Measurements from ENCODE around the gene TTC29.
"Not testable (repeated sequence)": the region's sequence is repeated elsewhere in the genome, so short reads cannot be mapped to it uniquely, and the experiment has no call there.

Gene TTC29

DNA sequence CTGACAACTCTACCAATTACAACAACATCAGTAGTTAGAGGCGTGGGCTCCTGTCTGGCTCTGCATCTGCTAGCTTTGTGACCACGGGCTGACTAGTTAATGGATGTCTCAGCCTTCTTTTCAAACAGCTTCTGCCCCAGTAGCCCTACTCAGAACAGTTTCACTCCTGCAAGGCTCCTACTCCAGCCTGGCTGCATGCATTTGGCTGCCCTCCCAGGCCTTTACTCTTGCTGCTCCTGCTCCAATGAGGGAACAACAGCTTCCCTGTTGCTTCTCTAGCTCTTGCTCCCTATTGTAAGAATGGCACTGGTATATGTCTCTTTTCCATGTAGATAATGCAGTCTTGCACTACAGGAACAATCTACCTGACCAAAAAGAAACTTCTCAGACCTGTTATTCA is 93.3 kb downstream of the TTC29 start:
- DNase-seq, result no peak

DNA sequence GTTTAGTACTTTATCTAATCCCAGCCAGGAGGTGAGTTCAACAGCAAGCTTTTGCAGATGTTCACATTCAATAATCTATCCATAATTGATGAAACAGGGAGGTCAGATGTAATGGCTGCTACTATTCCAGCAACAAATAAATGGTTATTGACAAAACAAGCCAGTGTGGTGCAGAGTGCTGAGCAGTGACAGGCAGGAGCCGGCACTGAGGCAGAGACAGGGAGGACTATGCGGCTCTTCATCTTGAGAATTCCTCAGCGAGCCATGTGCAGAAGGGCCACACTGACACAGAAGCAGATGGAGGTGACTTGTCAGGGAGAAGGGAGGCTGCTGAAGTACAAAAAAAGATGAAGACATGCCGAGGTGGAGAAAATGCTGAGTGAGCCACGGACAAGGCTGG is 98.3 kb downstream of the TTC29 start:
- DNase-seq, result no peak

DNA sequence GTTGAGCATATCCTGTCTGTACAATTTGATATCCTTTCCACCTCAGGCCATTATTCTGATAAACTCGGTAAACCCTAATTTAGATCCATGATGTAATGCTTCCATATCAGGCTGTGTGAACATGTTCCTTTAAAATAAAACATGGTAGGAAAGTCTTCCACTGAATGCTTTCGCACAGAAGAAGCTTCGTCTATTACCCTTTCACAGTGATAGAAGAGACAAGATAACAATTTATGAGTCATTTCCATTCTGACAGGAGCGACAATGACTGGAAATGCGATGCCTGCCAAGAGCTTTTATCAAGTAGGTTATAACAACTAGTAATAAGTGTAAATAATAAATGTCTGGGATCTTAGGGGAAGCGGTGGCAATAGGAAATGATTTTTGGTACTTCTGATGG is 98.8 kb downstream of the TTC29 start:
- DNase-seq, result no peak

DNA sequence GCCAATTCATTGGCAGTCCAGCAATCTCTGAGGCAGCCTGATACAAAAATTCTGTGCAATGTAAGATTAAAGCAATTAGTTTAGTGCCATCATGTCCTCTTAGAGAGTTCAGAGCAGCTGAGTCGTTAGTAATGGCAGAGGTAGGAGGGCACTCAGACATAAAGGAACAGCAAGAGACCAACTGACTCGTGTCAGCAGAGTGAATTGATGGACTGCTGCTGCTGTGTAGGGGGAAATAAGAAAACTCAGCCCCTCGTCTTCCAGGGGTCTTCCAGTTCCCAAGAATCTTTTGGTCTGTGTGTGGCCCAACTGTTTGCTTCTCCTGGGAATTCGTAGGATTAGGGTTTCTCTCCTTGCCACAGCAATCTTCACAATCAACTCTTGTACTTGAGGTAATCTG is 100.9 kb downstream of the TTC29 start:
- DNase-seq, result no peak

GRCh38 chr4:146842876-146843275 is 102.8 kb downstream of the TTC29 start:
- DNase-seq, result no peak

DNA sequence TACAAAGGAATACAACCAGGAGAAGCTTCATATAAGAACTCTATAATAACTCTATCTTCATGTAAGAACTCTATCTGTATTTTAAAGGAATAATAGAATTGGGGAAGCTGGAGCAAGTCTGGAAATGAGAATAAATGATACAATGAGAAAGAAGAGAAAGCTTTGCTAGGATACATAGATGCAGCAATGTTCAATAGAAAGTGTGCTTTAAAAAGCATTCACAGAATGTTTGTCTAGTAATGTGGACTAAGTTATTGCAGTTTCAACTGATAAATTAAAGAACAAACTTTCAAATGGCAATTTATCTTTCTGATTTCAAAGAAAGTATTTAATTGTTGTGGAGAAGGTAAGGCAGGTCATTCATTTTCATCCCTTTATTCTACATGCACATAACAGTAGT is 104.9 kb downstream of the TTC29 start:
- DNase-seq, result no peak

DNA sequence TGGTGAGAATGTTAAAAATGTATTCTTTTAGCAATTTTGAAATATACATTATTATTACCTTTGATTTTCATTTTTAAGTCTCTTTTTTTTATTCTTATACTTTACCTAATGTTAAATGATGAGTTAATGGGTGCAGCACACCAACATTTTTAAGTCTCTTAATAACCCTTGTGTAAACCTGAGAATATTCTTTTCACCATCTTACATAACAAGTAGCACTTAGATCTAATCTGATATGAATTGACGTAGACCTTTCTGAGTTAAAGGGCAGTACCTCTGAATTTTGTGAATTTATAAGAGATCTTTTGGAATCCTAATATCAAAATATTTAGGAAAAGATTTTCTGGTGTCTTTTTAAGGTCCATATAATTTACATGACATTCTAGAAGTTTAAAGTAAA is 110.6 kb downstream of the TTC29 start:
- DNase-seq, result no peak

DNA sequence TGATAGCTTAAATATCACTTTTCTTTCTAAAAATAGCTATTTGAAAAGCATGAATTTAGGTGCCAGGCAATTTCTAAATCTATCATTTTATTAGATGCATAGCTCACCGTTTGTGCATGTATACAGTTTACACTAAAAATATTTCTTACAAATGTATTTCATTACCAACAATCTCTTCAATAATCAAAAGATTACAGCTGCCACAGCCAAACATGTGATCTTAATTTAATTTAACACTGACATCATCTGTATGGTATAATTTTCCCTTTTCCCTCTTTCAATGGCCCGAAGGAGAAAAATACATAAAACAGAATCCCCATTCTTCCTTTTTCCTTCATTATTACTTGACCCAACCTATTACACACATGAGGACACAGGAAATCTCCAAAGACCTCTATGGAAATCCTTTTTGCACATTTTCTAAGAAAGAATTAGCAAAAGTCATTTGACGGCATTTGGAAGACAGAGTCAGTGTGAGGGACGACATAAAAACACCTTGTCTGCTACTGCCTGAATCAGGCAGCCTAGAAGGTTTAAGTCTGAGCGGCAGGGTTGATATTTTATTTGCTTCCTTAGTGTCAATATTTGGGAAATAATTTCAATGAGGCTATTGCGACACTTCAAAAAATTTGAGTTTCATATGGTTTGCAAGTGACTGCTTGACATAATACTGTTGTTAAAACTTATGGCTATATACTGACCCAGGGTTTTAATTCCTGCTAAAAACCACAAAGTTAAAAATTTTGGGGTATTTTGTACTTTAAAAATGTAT is 111.2 kb downstream of the TTC29 start:
- no peak for DNase-seq

- DNase-seq, result no peak
Observed at GRCh38 chr4:146833530-146833929, 112.1 kb downstream of the TTC29 start.

DNA sequence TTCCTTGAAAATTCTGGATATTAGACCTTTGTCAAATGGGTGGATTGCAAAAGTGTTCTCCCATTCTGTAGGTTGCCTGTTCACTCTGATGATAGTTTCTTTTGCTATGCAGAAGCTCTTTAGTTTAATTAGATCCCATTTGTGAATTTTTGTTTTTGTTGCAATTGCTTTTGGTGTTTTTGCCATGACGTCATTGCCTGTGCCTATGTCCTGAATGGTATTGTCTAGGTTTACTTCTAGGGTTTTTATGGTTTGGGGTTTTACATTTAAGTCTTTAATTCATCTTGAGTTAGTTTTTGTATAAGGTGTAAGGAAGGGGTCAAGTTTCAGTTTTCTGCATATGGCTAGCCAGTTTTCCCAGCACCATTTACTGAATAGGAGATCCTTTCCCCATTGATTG is 122.7 kb downstream of the TTC29 start:
- not testable (repeated sequence) for DNase-seq

GRCh38 chr4:146814750-146815149 is 130.9 kb downstream of the TTC29 start:
- DNase-seq, result no peak

- no peak for DNase-seq
Observed at GRCh38 chr4:146795711-146796110, 150.0 kb downstream of the TTC29 start.

- DNase-seq, result no peak
Observed at GRCh38 chr4:146793727-146794126, 151.9 kb downstream of the TTC29 start.

DNA sequence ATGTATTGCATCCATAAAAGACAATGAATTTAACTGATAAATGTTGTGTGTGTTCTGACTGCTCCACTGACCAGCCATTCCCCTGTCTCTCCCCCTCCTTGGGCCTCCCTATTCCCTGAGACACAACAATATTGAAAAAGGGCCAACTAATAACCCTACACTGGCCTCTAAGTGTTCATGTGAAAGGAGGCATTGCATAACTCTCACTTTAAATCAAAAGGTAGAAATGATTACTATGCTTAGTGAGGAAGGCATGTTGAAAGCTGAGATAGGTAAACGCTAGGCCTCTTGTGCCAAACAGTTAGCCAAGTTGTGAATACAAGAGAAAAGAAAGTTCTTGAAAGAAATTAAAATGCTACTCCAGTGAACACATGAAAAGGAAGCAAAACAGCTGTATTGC is 154.2 kb downstream of the TTC29 start:
- DNase-seq, result no peak

DNA sequence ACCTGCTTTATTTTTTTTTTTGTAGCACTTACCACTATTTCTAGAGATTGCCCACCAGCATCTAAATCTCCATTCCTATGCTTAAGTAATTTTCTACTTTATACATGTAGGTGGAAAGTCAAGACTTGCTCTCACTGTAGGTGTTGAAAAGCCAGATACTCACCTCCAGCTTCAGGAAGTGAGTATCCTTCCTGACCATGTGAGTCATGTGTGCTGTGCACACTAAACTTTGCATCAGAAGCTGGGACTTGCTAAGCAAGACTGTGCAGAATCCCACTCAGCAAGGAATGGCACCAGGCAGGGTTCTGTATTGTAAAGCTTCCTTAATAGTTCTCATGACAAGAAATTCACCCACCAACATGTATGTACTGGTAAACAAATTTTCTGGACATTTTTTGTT is 155.1 kb downstream of the TTC29 start:
- no peak for DNase-seq

GRCh38 chr4:146787731-146788130 is 157.9 kb downstream of the TTC29 start:
- no peak for DNase-seq

GRCh38 chr4:146776691-146777090 is 169.0 kb downstream of the TTC29 start:
- no peak for DNase-seq

DNA sequence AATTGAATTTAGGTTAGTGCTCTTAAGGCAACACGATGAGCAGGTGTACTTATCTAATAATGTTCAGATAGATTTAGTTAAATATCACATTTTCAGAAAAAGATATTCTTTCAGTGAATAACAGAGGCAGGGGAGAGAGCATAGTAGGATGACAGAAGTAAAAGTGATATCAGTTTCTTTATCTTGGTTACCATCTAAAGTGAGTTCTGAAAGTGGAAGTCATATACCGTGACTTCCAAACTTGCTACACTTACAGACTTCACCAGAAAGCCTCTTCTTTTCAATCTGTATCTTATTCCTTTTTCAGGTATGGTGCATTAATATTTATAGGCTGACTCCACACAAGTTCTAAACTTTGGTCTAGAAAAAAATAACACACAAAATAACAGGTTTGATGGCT is 182.1 kb downstream of the TTC29 start:
- DNase-seq, result no peak

DNA sequence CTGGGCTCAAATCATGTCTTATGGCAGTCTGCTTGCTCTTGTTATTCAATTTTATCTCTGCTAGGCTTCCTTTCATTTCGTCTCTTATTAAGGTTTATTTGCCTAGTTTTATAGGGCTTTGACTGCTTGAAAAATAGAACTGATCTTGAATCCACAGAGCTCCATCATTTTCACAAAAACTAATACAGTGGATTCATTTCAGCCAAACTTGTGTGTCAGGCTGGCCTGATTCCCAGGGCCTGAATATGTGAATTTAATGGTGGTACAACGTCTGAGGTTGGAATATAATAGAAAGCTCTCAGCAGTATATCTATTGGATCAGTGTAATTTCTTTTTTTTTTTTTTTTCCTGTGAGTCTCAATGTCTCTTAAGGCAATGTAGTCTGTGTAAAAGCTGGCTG is 183.6 kb downstream of the TTC29 start:
- no peak for DNase-seq

GRCh38 chr4:146742416-146742815 is 203.2 kb downstream of the TTC29 start:
- DNase-seq, result no peak

GRCh38 chr4:146739182-146739581 is 206.5 kb downstream of the TTC29 start:
- DNase-seq, result no peak

- not testable (repeated sequence) for DNase-seq
Observed at GRCh38 chr4:146723519-146723918, 222.1 kb downstream of the TTC29 start.

- no peak for DNase-seq
Observed at GRCh38 chr4:146709956-146710355, 235.7 kb downstream of the TTC29 start.

DNA sequence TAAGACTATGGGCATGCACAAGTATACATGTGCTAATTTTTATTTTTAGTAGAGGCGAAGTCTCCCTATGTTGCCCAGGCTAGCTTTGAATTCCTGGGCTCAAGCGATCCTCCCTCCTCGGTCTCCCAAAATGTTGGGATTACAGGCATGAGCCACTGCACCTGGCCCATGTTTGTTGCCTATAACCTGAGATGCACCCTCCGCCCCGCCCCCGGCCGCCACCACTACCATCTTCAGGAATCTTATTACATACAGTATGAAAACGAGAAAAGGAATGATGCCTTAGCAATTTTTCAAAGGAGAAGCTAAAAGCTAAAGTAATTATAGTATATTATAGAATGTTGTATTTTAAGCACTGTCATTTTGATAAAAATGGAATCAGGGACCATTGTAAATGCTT is 245.8 kb downstream of the TTC29 start:
- no peak for DNase-seq

GRCh38 chr4:146674829-146675570 is 270.7 kb downstream of the TTC29 start:
- DNase-seq, result no peak
